Urinary bladder (tissue), 4 donors: ENCODE data around the gene LSM14B. TPM values are rescaled to one million over a fixed set of nuclear protein-coding genes. Genes with fewer than 3 reads are reported as not detected.

Source experiments
- DNase-seq: peaks from one replicate; pipeline ENCODE4 v3.0.0-alpha.2; 2015; ENCODE audit errors: extremely low spot score
- H3K27ac ChIP-seq: one replicate; pipeline ENCODE4 v1.5.1; 2013; ENCODE audit warnings: low read depth, mild to moderate bottlenecking, moderate library complexity
- H3K36me3 ChIP-seq: one replicate; pipeline ENCODE4 v1.6.1; 2013; ENCODE audit warnings: mild to moderate bottlenecking, moderate library complexity; ENCODE audit not compliant: insufficient read depth
- H3K4me1 ChIP-seq: one replicate; pipeline ENCODE4 v1.6.1; 2013; ENCODE audit warnings: mild to moderate bottlenecking, moderate library complexity; ENCODE audit not compliant: insufficient read depth
- H3K4me3 ChIP-seq: one replicate; pipeline ENCODE4 v1.5.1; 2013; ENCODE audit warnings: low read depth, low read length
- WGBS: extraction: QIAGEN DNeasy Blood & Tissue Kit; methylation state at CpG from one replicate; pipeline ENCODE4 v1.1.7; 2013; 5-methylcytosine and 5-hydroxymethylcytosine counted together
- polyA plus RNA-seq: library from polyadenylated mRNA; stranded (reverse); fragments of 200-250 nt; gene quantifications from one replicate; pipeline ENCODE4 v1.2.3, GENCODE V29; 2013
- total RNA-seq: library from RNA; depleted of rRNA; stranded (reverse); fragments of >200 nt; gene quantifications from one replicate; pipeline ENCODE4 v1.2.3, GENCODE V29; 2014
- donor health status: healthy with polysubstance abuse.
- donor health status: healthy.

Gene LSM14B
- total and polyA plus RNA-seq, 2 donors = 28.5 to 42.9 TPM

DNA sequence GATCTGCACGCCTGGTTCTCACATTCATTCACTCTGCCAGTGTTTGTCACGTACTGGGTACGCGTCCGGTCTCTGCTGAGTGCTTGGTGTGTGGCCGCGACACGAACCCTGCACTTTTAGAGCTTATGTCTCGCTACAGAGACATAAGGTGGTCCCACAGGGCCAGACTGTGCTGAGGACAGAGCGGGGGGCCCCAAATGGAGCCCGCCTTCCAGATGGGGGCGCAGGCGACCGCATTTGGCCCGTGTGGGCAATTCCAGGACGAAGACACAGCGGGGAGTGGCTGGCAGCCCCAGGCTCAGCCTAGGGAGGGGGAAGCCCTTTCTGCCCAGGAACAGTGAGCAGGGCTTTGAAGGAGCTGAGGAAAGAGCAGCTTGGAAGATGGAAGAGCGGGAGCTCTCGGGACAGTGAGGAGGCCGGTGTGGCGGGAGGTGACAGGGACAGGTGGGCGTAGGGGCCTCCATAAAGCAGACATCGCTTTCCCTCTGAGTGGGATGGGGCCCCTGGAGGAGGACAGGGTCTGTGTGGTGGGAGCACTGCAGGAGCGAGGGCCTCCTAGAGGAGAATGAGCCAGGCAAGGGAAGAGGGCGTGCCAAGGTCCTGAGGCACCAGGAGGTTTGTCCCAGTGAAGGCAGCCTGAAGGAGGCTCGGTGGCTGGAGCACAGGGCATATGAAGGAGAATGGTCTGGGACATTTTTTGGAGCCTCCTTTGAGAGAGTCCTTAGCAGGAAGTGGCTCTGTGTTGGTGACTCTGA lies 52.8 kb downstream of the LSM14B start:
- no peak overlapping the region for H3K27ac ChIP-seq
- no peak for DNase-seq
- H3K4me1 ChIP-seq = no peaks in the 10 kb centered on the region
- no peaks in the 10 kb centered on the region for H3K36me3 ChIP-seq
- WGBS = 95% methylated on average over 26 of the region's 26 CpGs
- H3K4me3 ChIP-seq = no peak overlapping the region

DNA sequence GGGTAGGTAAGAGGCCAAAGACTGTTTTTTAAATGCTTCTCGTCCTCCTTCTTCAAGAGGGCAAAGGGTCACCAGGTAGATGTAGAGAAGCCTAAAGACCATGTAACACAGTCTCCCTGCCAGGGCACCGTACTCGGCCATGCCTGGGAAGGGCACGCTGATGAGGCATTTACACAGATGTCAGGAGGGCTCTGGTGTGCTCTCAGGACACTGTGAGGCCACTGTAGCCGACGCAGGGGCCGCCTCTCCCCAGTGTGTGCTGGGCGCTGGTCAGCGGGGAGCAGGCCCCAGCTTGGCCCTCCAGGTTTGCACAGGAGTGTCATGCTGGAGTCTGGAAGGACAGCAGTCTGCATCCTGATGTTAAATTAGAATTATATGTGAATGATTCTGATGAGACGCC lies 53.4 kb downstream of the LSM14B start:
- Histone ChIP-seq H3K36me3 (no peaks in the 10 kb centered on the region), H3K4me3 (no peak overlapping the region), H3K4me1 (no peaks in the 10 kb centered on the region), H3K27ac (no peak overlapping the region)
- 93% methylated on average over 10 of the region's 10 CpGs for WGBS
- DNase-seq = no peak

DNA sequence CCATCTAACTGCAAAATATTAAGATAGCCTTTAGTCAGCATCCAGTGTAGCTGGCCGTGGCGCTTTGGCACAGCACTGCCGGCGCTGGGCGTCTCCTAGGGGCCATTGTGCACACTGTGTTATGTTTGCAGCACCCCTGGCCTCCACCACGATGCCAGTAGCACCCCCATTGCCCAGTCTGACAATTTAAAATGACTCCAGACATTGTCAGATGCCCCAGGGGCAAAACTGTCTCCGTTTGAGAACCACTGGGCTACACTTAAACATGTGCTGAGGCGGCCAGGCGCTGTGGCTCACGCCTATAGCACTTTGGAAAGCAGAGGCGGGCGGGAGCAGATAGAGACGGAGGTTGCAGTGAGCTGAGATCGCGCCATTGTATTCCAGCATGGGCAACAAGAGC lies 54.6 kb downstream of the LSM14B start:
- DNase-seq = no peak
- 91% methylated on average over 15 of the region's 15 CpGs for WGBS
- H3K36me3 ChIP-seq = no peaks in the 10 kb centered on the region
- no peak overlapping the region for H3K4me3 ChIP-seq
- no peaks in the 10 kb centered on the region for H3K4me1 ChIP-seq
- no peak overlapping the region for H3K27ac ChIP-seq

DNA sequence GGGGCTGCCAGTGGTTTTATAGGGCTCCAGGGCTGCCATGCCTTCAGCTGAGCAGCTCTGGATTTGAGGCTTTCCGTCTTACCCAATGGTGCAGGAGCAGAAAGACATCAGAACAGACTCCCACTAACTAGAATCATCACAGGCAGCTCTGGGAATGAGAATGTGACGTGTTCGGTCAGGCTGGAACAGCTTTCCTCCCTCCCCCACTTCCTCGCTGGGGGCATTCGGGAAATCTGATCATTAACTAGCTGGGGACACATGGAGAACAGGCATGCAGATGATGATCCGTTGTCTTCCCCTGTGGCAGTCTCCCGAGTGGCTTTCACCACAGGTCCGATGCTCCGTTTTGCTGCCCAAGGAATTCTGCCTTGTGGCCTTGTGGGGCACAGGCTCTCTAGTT lies 55.0 kb downstream of the LSM14B start:
- DNase-seq = no peak
- no peaks in the 10 kb centered on the region for H3K4me1 ChIP-seq
- WGBS = 88% methylated on average over 9 of the region's 9 CpGs
- H3K4me3 ChIP-seq = no peak overlapping the region
- no peaks in the 10 kb centered on the region for H3K36me3 ChIP-seq
- H3K27ac ChIP-seq = no peak overlapping the region

DNA sequence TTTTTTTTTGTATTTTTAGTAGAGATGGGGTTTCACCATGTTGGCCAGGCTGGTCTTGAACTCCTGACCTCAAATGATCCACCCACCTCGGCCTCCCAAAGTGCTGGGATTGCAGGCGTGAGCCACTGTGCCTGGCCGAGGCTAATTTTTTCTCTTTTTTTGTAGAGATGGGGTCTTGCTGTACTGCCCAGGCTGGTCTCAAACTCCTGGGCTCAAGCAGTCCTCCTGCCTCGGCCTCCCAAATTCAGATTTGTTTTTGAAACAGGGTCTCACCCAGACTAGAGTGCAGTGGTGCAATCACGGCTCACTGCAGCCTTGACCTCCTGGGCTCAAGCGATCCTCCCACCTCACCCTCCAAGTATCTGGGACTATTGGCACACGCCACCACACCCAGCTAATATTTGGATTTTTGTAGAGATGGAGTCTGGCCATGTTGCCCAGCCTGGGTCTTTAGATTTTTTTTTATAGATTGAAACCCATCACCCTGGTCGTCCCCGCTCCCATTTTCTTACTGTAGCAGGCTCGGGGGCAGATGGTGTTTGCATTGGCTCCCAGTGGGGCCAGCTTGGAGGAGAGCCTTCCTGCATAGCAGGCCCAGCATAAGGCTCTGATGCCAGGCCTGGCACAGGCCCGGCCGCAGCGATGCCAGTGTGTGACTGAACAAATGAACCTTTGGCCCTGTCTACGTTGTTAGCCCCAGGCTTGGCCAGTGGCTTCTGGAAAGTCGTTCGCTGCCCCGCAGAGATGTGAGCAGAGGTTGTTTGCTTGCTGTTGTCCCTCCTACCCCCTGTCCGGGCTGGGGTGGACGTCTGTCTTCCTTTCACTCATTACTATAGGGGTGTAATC lies 56.3 kb downstream of the LSM14B start:
- Histone ChIP-seq H3K27ac (no peak overlapping the region), H3K4me1 (no peaks in the 10 kb centered on the region), H3K36me3 (no peaks in the 10 kb centered on the region), H3K4me3 (no peak overlapping the region)
- no peak for DNase-seq
- 94% methylated on average over 19 of the region's 19 CpGs for WGBS

DNA sequence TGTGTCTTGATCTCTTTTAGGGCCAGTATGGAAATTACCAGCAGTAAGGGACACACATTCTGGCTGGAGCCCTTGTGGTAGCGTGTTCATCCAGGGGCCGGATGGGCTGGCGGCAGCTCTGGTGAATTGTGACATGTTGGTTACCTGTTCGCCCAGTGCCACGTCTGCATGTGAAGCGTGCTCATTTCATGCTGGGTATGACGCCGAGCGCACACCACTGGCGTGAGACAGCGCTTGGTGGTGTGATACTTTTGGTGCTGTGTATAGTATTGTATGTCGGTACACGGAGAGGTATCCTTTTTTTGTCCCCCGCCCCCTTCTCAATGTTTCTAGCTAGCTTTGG lies 56.9 kb downstream of the LSM14B start:
- Histone ChIP-seq H3K27ac (no peak overlapping the region), H3K36me3 (no peaks in the 10 kb centered on the region), H3K4me3 (no peak overlapping the region), H3K4me1 (no peaks in the 10 kb centered on the region)
- DNase-seq = no peak
- WGBS = 96% methylated on average over 14 of the region's 14 CpGs

DNA sequence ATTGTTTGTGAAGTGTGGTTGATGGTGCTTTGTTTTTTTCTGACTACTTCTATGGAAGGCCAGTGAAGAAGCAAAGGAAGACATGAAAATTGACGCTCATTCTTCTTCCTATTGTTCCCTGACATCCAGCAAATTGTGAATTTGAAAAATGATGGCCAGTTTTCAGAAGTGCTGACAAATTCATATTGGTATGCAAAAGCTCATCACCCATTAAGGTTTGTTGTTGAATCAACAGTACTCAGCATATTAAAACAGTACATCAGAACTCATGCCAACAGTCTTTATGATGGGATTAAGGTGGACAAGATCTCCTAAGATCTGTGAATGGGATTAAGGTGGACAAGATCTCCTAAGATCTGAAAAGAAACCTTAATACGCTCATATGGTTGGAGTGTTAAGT lies 59.5 kb downstream of the LSM14B start:
- H3K27ac ChIP-seq = no peak overlapping the region
- H3K4me3 ChIP-seq = no peak overlapping the region
- no peak for DNase-seq
- H3K36me3 ChIP-seq = no peaks in the 10 kb centered on the region
- 88% methylated on average over 2 of the region's 2 CpGs for WGBS
- H3K4me1 ChIP-seq = no peaks in the 10 kb centered on the region

DNA sequence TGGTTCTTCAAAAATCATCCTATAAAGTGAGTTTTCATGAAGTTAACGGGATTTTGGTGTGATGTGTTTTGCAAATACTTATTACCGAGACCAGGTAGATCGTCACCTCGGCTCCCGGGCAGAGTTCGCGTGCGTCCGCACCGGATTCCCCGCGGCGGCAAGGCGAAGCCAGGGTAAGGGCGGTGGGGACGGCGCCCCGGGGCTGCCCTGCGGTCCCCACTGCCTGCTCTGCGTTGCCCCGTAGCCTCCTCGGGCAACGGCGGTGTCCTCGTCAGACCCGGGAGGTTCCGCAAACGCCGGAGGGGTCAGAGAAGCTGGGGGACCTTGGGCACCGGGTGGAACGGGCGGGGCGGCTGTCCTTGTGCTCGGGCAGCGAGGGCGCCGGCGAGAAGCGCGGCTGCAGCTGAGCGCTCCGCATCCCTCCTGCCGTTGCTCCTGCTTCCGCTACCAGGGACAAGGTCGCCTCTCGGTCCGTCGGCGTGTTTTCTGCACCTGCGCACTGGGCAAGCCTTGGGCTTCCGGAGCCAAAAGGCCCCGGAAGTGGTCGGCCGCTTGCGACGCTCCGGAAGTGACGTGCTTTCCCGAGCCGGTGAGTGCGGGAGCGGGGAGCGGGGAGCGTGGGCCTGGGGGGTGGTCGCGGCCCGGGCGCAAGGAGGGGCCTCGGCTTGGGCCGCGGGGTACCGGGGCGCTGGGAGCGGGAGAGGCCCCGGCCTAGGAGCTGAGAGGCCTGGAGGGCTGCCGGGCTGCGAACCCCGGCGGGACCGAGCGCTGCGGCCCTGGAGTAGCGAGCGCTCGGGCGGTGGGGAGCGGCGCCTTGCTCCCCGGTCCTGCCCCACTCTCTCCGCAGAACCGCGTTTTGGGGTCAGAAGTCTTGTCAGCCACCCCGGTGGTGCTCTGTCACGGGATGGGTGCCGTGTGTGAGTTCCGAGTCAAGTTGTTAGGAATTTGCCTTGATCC lies 60.5 kb downstream of the LSM14B start, which contains the start of gene MTG2:
TSS of gene MTG2 (plus strand) at position 560 of the 957 bp plus-strand sequence. CDS start 10,393 bp downstream, outside the sequence.
- no peaks in the 10 kb centered on the region for H3K4me1 ChIP-seq
- WGBS = under 1% methylated on average over 96 of the region's 96 CpGs
- H3K36me3 ChIP-seq = no peaks in the 10 kb centered on the region
- peak within 1 kb of the TSS; percentile 91 for H3K27ac ChIP-seq
- H3K4me3 ChIP-seq = peak within 1 kb of the TSS; percentile 93
- DNase-seq = peak; percentile 84

DNA sequence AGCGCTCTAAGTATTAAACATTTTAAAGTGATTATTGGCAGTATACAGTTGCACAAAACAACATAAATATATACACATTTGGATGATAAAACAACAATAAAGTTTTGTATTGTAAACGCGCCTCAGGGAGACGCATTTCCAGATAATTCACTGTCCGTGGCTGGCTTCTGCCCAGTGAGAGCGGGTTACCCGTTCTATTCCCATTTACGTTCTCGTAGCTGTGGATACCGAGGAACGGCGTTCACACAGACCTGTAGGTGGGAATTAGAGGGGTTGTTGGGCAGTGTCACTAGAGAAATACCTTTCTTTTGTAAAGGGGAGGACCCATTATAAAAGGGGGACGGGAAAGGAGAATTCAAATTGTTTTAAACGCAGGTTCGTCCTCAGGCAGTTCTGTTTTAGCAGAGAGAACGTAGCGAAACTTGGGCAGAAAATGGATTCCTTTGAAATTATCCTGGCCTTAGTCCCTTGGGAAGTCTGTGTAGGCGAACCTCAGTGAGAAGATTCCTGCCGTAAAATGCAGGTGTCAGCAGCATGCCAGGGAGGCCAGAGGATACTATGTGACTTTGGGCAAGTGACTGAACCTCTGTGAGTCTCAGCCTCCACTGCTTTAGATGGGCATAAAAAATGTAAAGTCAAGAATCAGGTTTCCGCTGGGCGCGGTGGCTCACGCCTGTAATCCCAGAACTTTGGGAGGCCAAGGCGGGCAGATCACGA lies 61.3 kb downstream of the LSM14B start:
- Histone ChIP-seq H3K4me1 (no peaks in the 10 kb centered on the region), H3K36me3 (no peaks in the 10 kb centered on the region), H3K27ac (no peak overlapping the region), H3K4me3 (peak overlapping the region; percentile 93)
- DNase-seq = no peak
- 27% methylated on average over 25 of the region's 25 CpGs for WGBS

Other genes with a start within 250 kb of the LSM14B start
- gene TAF4, start 56.6 kb upstream of the LSM14B start, total RNA-seq = 8.9 TPM
- 9.9 TPM for gene TAF4, start 56.6 kb upstream of the LSM14B start, polyA plus RNA-seq
- 83.3 TPM for gene PSMA7, start 20.9 kb downstream of the LSM14B start, total RNA-seq
- gene PSMA7, start 20.9 kb downstream of the LSM14B start, polyA plus RNA-seq = 324 TPM
- 18.0 TPM for gene SS18L1, start 21.3 kb downstream of the LSM14B start, total RNA-seq
- gene SS18L1, start 21.3 kb downstream of the LSM14B start, polyA plus RNA-seq = 8.8 TPM
- 10.3 TPM for gene MTG2, start 60.6 kb downstream of the LSM14B start, total RNA-seq
- 25.8 TPM for gene MTG2, start 60.6 kb downstream of the LSM14B start, polyA plus RNA-seq
- gene HRH3, start 97.8 kb downstream of the LSM14B start, total RNA-seq = 0.16 TPM
- gene HRH3, start 97.8 kb downstream of the LSM14B start, polyA plus RNA-seq = 0.10 TPM
- 40.1 TPM for gene OSBPL2, start 116.0 kb downstream of the LSM14B start, total RNA-seq
- gene OSBPL2, start 116.0 kb downstream of the LSM14B start, polyA plus RNA-seq = 24.7 TPM
- 27.5 TPM for gene ADRM1, start 180.5 kb downstream of the LSM14B start, total RNA-seq
- gene ADRM1, start 180.5 kb downstream of the LSM14B start, polyA plus RNA-seq = 115 TPM
- gene LAMA5, start 244.8 kb downstream of the LSM14B start, total RNA-seq = 40.4 TPM
- 162 TPM for gene LAMA5, start 244.8 kb downstream of the LSM14B start, polyA plus RNA-seq